HCT116 (cell line): ENCODE data around the gene UBE2L5. TPM values are rescaled to one million over a fixed set of nuclear protein-coding genes. Genes with fewer than 3 reads are reported as not detected.

ENCODE experiments used
- ATAC-seq: fragments of 200-7000 bp; cut with Tn5 transposase; 2 replicates; pipeline ENCODE4 v1.9.1; 2020; ENCODE audit warnings: mild to moderate bottlenecking, moderate library complexity
- BruUV-seq: library from RNA; stranded (reverse); fragments of 400-500 nt; replicated peaks from 2 replicates; lab custom pipeline; 2021; lab: Mats Ljungman, UMichigan
- CTCF ChIA-PET: fragments of 300-600 bp; sonication (Branson Sonifier 250); formaldehyde crosslinking; loops from one replicate; lab custom pipeline; 2021; ENCODE audit warnings: antibody characterized with exemption; lab: Charles Lee
- POLR2A ChIA-PET: fragments of 300-600, 350-600 bp; sonication (Branson Sonifier 250); formaldehyde crosslinking; loops from one replicate; lab custom pipeline; 2021; ENCODE audit warnings: antibody characterized with exemption; lab: Charles Lee
- RAD21 ChIA-PET, 2 experiments: fragments of 300-600 bp; sonication (Branson Sonifier 250); formaldehyde crosslinking; loops; one replicate each; lab custom pipeline; 2023; ENCODE audit warnings: low total read pairs in 2 of 2; ENCODE audit not compliant: uncharacterized antibody in 2 of 2, unreplicated experiment in 2 of 2, low non-redundant PET in 1 of 2; lab: Charles Lee
- DNase-seq: peaks from one replicate; pipeline ENCODE4 v3.0.0-alpha.2; 2010; ENCODE audit warnings: low read depth, low spot score
- H2AFZ ChIP-seq: fragments of 200-600 bp; shearing (Covaris generic), sonication (generic); 2 replicates; pipeline ENCODE4 v1.6.1; 2017; ENCODE audit warnings: low read depth, mixed run types, mixed read lengths, antibody characterized with exemption, low read length; ENCODE audit not compliant: poor library complexity, severe bottlenecking
- H3K27ac ChIP-seq: 2 replicates; pipeline ENCODE4 v1.5.1; 2012; ENCODE audit warnings: low read depth, low read length
- H3K27me3 ChIP-seq: fragments of 200-600 bp; sonication (generic); 2 replicates; pipeline ENCODE4 v1.6.1; 2016; ENCODE audit warnings: mixed run types, low read length, mixed read lengths; ENCODE audit not compliant: insufficient read depth
- H3K36me3 ChIP-seq, 2 experiments: fragments of 200-500 bp in 1 of 2; fragments of 200-600 bp in 1 of 2; sonication (Bioruptor generic) in 1 of 2; sonication (generic) in 1 of 2; 2 replicates each; pipeline versions ENCODE4 v1.5.1 to v1.6.1; 2014 to 2016; ENCODE audit warnings: low read length in 2 of 2, inconsistent platforms in 1 of 2, mixed read lengths in 1 of 2, mixed run types in 1 of 2; ENCODE audit not compliant: insufficient read depth in 2 of 2, control insufficient read depth in 1 of 2
- H3K4me1 ChIP-seq, 2 experiments: fragments of 200-600 bp in 1 of 2; sonication (generic) in 1 of 2; 2 replicates each; pipeline versions ENCODE4 v1.5.1 to v1.6.1; 2012 to 2017; ENCODE audit warnings: low read length in 2 of 2, inconsistent platforms in 1 of 2, mild to moderate bottlenecking in 1 of 2, mixed read lengths in 1 of 2, mixed run types in 1 of 2, moderate library complexity in 1 of 2; ENCODE audit not compliant: insufficient read depth in 2 of 2, control insufficient read depth in 1 of 2
- H3K4me2 ChIP-seq: fragments of 200-600 bp; sonication (generic); 2 replicates; pipeline ENCODE4 v1.6.1; 2017; ENCODE audit warnings: mixed run types, low read length, mixed read lengths
- H3K4me3 ChIP-seq, 2 experiments: fragments of 200-600 bp in 1 of 2; sonication (generic) in 1 of 2; replicated peaks in 1 of 2; 2 replicates each; pipeline ENCODE4 v1.5.1; 2011 to 2016; ENCODE audit warnings: low read length in 2 of 2, control low read depth in 1 of 2, low read depth in 1 of 2, mild to moderate bottlenecking in 1 of 2, mixed read lengths in 1 of 2, mixed run types in 1 of 2
- H3K79me2 ChIP-seq: fragments of 200-600 bp; sonication (generic); 2 replicates; pipeline ENCODE4 v1.6.1; 2017; ENCODE audit warnings: mild to moderate bottlenecking, mixed run types, low read length, moderate library complexity, mixed read lengths; ENCODE audit not compliant: insufficient read depth
- H3K9ac ChIP-seq: fragments of 200-600 bp; sonication (generic); 2 replicates; pipeline ENCODE4 v1.6.1; 2016; ENCODE audit warnings: low read length, mixed read lengths
- H3K9me2 ChIP-seq: fragments of 200-600 bp; sonication (generic), shearing (Covaris generic); 2 replicates; pipeline ENCODE4 v1.6.1; 2017; ENCODE audit warnings: mixed run types, mild to moderate bottlenecking, moderate library complexity; ENCODE audit not compliant: insufficient read depth
- H3K9me3 ChIP-seq, 2 experiments: fragments of 200-500 bp in 1 of 2; fragments of 200-600 bp in 1 of 2; sonication (Bioruptor generic) in 1 of 2; sonication (generic) in 1 of 2; 2 replicates each; pipeline ENCODE4 v1.6.1; 2014 to 2017; ENCODE audit warnings: low read length in 2 of 2, mixed read lengths in 2 of 2, inconsistent platforms in 1 of 2, low read depth in 1 of 2, mild to moderate bottlenecking in 1 of 2, mixed run types in 1 of 2, moderate library complexity in 1 of 2; ENCODE audit not compliant: control insufficient read depth in 1 of 2, insufficient read depth in 1 of 2
- H4K20me1 ChIP-seq: fragments of 200-600 bp; sonication (generic), shearing (Covaris generic); 2 replicates; pipeline ENCODE4 v1.6.1; 2017; ENCODE audit warnings: mixed run types, mild to moderate bottlenecking, moderate library complexity; ENCODE audit not compliant: insufficient read depth
- ATF3 ChIP-seq: IDR thresholded peaks from 2 replicates; pipeline ENCODE4 v1.6.1; 2012
- ELF1 ChIP-seq: IDR thresholded peaks from 2 replicates; pipeline ENCODE4 v1.6.1; 2012; ENCODE audit warnings: low read depth, borderline replicate concordance
- EZH2phosphoT487 ChIP-seq: fragments of 200-600 bp; IDR thresholded peaks from 2 replicates; pipeline ENCODE4 v1.6.1; 2018; ENCODE audit warnings: antibody characterized with exemption, borderline replicate concordance
- FOSL1 ChIP-seq: IDR thresholded peaks from 2 replicates; pipeline ENCODE4 v1.6.1; 2012; ENCODE audit warnings: low read depth
- JUND ChIP-seq: IDR thresholded peaks from 2 replicates; pipeline ENCODE4 v1.6.1; 2012
- POLR2A ChIP-seq: IDR thresholded peaks from 2 replicates; pipeline ENCODE4 v1.7.0; 2011; ENCODE audit warnings: borderline replicate concordance; ENCODE audit not compliant: insufficient read depth, insufficient read length; ENCODE audit errors: extremely low read depth
- POLR2AphosphoS5 ChIP-seq: IDR thresholded peaks from 2 replicates; pipeline ENCODE4 v1.6.1; 2011; ENCODE audit warnings: mild to moderate bottlenecking, low read depth, low read length, moderate library complexity
- SP1 ChIP-seq: IDR thresholded peaks from 2 replicates; pipeline ENCODE4 v1.6.1; 2012; ENCODE audit warnings: low read depth
- TCF7L2 ChIP-seq: IDR thresholded peaks from 2 replicates; pipeline ENCODE4 v1.7.0; 2011; ENCODE audit warnings: borderline replicate concordance, inconsistent platforms; ENCODE audit not compliant: insufficient read depth, insufficient read length; ENCODE audit errors: extremely low read depth
- ZFX ChIP-seq: fragments of 450-650 bp; IDR thresholded peaks from 2 replicates; pipeline ENCODE4 v1.6.1; 2017
- ZNF274 ChIP-seq: fragments of 200-500 bp; sonication (Bioruptor generic); IDR thresholded peaks from 2 replicates; pipeline ENCODE4 v1.6.1; 2014; ENCODE audit warnings: mild to moderate bottlenecking, low read depth, low read length, inconsistent platforms
- intact Hi-C: fragments of 100-400 bp; cut with micrococcal nuclease; formaldehyde crosslinking; loops from 2 replicates; pipeline ENCODE4 v1.10.0; 2022
- total RNA-seq: library from RNA; stranded (reverse); gene quantifications from one replicate; pipeline ENCODE4 v1.2.1, GENCODE V29; 2021; ENCODE audit not compliant: unreplicated experiment

Gene UBE2L5
- total RNA-seq, 1 experiment from 2014 or later: 0.15 TPM

GRCh38 chr13:30443957-30444404, 21.7 kb downstream of the UBE2L5 start (continued):
- TF ChIP-seq POLR2AphosphoS5 (no peak), POLR2A (no peak), ELF1 (no peak), EZH2phosphoT487 (no peak), ZFX (no peak), ATF3 (no peak), FOSL1 (no peak), SP1 (no peak)

GRCh38 chr13:30446126-30446500, 23.8 kb downstream of the UBE2L5 start:
- no peak overlapping the region for H3K27ac ChIP-seq
- H3K4me1 ChIP-seq: no peaks in the 10 kb centered on the region
- H3K4me3 ChIP-seq: no peak overlapping the region
- no peaks in the 10 kb centered on the region for H3K79me2 ChIP-seq
- ATAC-seq (no peak), DNase-seq (no peak)
- TF ChIP-seq TCF7L2 (no peak), ZFX (no peak), ATF3 (no peak), ELF1 (no peak), JUND (no peak), EZH2phosphoT487 (no peak), ZNF274 (no peak)
- H2AFZ ChIP-seq: no peak overlapping the region
- ChIA-PET RAD21 (no interaction called here), CTCF (no interaction called here), POLR2A (no interaction called here)
- H3K27me3 ChIP-seq: no peaks in the 10 kb centered on the region
- no TSS peak for BruUV-seq
- intact Hi-C loops: no loop called here
- H3K9me2 ChIP-seq: no peaks in the 10 kb centered on the region
- no peaks in the 10 kb centered on the region for H3K36me3 ChIP-seq
- H3K4me2 ChIP-seq: no peak overlapping the region
- H4K20me1 ChIP-seq: no peaks in the 10 kb centered on the region
- no peaks in the 10 kb centered on the region for H3K9me3 ChIP-seq
- H3K9ac ChIP-seq: no peak overlapping the region
